Right atrium auricular region (tissue), 2 donors: ENCODE data around the gene TEAD2. TPM values are rescaled to one million over a fixed set of nuclear protein-coding genes. Genes with fewer than 3 reads are reported as not detected.

ENCODE experiments used
- DNase-seq: peaks from one replicate; pipeline ENCODE4 v3.0.0-alpha.2; 2019; ENCODE audit warnings: low spot score
- H3K27ac ChIP-seq, 2 donors: fragments of 200-600 bp; sonication (generic); 1 replicate in 1 of 2; 2 replicates in 1 of 2; pipeline ENCODE4 v1.5.1; 2016 to 2019
- H3K27me3 ChIP-seq, 2 donors: fragments of 200-600 bp; sonication (generic); one replicate each; pipeline versions ENCODE4 v1.5.1 to v1.6.0; 2017 to 2019
- H3K36me3 ChIP-seq: fragments of 200-600 bp; sonication (generic); one replicate; pipeline ENCODE4 v1.5.1; 2016
- H3K4me1 ChIP-seq, 2 donors: fragments of 200-600 bp; sonication (generic); one replicate each; pipeline versions ENCODE4 v1.5.1 to v1.6.0; 2017 to 2019
- H3K4me3 ChIP-seq, 2 donors: fragments of 200-600 bp; sonication (generic); 1 replicate in 1 of 2; 2 replicates in 1 of 2; pipeline ENCODE4 v1.5.1; 2017 to 2019; ENCODE audit warnings: mild to moderate bottlenecking in 1 of 2, moderate library complexity in 1 of 2
- H3K9me3 ChIP-seq, 2 donors: fragments of 200-600 bp; sonication (generic); one replicate each; pipeline ENCODE4 v1.5.1; 2019
- CTCF ChIP-seq, 2 donors: fragments of 200-600 bp; sonication (generic); IDR thresholded peaks; one replicate each; pipeline ENCODE4 v1.5.1; 2019; ENCODE audit warnings: antibody characterized with exemption in 2 of 2
- microRNA-seq, 2 donors: library from miRNA; unstranded; fragments of <30 nt; microRNA quantifications; one replicate each; pipeline ENCODE4, GENCODE V29; 2016 to 2017; ENCODE audit warnings: borderline number of aligned reads in 2 of 2, borderline replicate concordance in 1 of 2
- total RNA-seq, 2 donors: library from RNA; depleted of rRNA; stranded (reverse); fragments of >200 nt; gene quantifications; one replicate each; pipeline ENCODE4 v1.1.0, GENCODE V29; 2016

The TEAD2 gene
- total RNA-seq, 2 donors from 2014 or later = 39.8 to 45.3 TPM

- no peaks in the 10 kb centered on the region for H3K9me3 ChIP-seq
- no peaks in the 10 kb centered on the region for H3K4me1 ChIP-seq
- H3K36me3 ChIP-seq = peaks cover 6% of the 10 kb centered on the region
- H3K4me3 ChIP-seq = no peak overlapping the region
- no peak for TF ChIP-seq CTCF (IDR thresholded peaks at IDR 0.05)
- DNase-seq = no peak
- H3K27ac ChIP-seq = no peak overlapping the region
- H3K27me3 ChIP-seq = no peaks in the 10 kb centered on the region
These were observed 64.8 kb downstream of the TEAD2 start for GRCh38 chr19:49297403-49297802.

- Histone ChIP-seq H3K36me3 (peaks cover 6% of the 10 kb centered on the region), H3K4me3 (no peak overlapping the region), H3K27me3 (no peaks in the 10 kb centered on the region), H3K27ac (no peak overlapping the region), H3K9me3 (no peaks in the 10 kb centered on the region), H3K4me1 (no peaks in the 10 kb centered on the region)
- DNase-seq = no peak
- TF ChIP-seq CTCF (IDR thresholded peaks at IDR 0.05) = no peak
These were observed 66.9 kb downstream of the TEAD2 start for GRCh38 chr19:49295208-49295880.

GRCh38 chr19:49294401-49294800, 67.8 kb downstream of the TEAD2 start:
- Histone ChIP-seq H3K27me3 (no peaks in the 10 kb centered on the region), H3K4me1 (no peaks in the 10 kb centered on the region), H3K36me3 (peaks cover 6% of the 10 kb centered on the region), H3K9me3 (no peaks in the 10 kb centered on the region), H3K27ac (no peak overlapping the region), H3K4me3 (no peak overlapping the region)
- no peak for DNase-seq
- no peak for TF ChIP-seq CTCF (IDR thresholded peaks at IDR 0.05)

Small RNAs within 50 kb of the gene (microRNA-seq; reads per million reads assigned to microRNA genes)
- gene MIR4324 = 0 reads per million in 2 donors

Other genes starting within 250 kb of the TEAD2 start
- gene LIN7B, start 248.0 kb downstream of the TEAD2 start, total RNA-seq = 10 to 100 TPM; 31.5 to 35.0 TPM
- 1 to 10 TPM; 3.1 to 5.9 TPM for gene C19orf73, start 243.3 kb downstream of the TEAD2 start, total RNA-seq
- 1 to 10 TPM; 5.0 to 6.8 TPM for gene PPFIA3, start 242.9 kb downstream of the TEAD2 start, total RNA-seq
- gene HRC, start 207.0 kb downstream of the TEAD2 start, total RNA-seq = 1,000 to 10,000 TPM in 1 of 2 donors, 100 to 1,000 TPM in 1; 558 to 1,164 TPM
- gene TRPM4, start 204.6 kb downstream of the TEAD2 start, total RNA-seq = 10 to 100 TPM; 20.6 to 22.8 TPM
- under 1 TPM; 0.56 to 0.90 TPM for gene SLC6A16, start 37.2 kb downstream of the TEAD2 start, total RNA-seq
- 10 to 100 TPM in 1 of 2 donors, 1 to 10 TPM in 1; 2.6 to 12.1 TPM for gene CD37, start 27.0 kb downstream of the TEAD2 start, total RNA-seq
- not detected for gene DKKL1, start 1.5 kb upstream of the TEAD2 start, total RNA-seq
- not detected for gene KASH5, start 25.8 kb upstream of the TEAD2 start, total RNA-seq
- not detected for gene PTH2, start 61.0 kb upstream of the TEAD2 start, total RNA-seq
- not detected for gene GFY, start 63.0 kb upstream of the TEAD2 start, total RNA-seq
- gene SLC17A7, start 79.1 kb upstream of the TEAD2 start, total RNA-seq = under 1 TPM; 0.59 to 0.67 TPM
- gene PIH1D1, start 89.4 kb upstream of the TEAD2 start, total RNA-seq = 10 to 100 TPM; 55.8 to 61.5 TPM
- gene ALDH16A1, start 90.8 kb upstream of the TEAD2 start, total RNA-seq = 10 to 100 TPM in 1 of 2 donors, 1 to 10 TPM in 1; 9.5 to 18.5 TPM
- 1 to 10 TPM; 1.1 to 2.6 TPM for gene FLT3LG, start 111.8 kb upstream of the TEAD2 start, total RNA-seq
- gene RPL13A, start 125.2 kb upstream of the TEAD2 start, total RNA-seq = 1,000 to 10,000 TPM in 1 of 2 donors, 100 to 1,000 TPM in 1; 765 to 1,868 TPM
- gene RPS11, start 134.0 kb upstream of the TEAD2 start, total RNA-seq = 1,000 to 10,000 TPM; 1,048 to 2,648 TPM
- gene FCGRT, start 150.2 kb upstream of the TEAD2 start, total RNA-seq = 100 to 1,000 TPM in 1 of 2 donors, 10 to 100 TPM in 1; 98.2 to 123 TPM
- gene RCN3, start 165.6 kb upstream of the TEAD2 start, total RNA-seq = 10 to 100 TPM; 15.8 to 17.2 TPM
- gene NOSIP, start 218.1 kb upstream of the TEAD2 start, total RNA-seq = 10 to 100 TPM; 39.0 to 62.3 TPM
- 1 to 10 TPM in 1 of 2 donors, under 1 TPM in 1; 0.63 to 2.3 TPM for gene PRRG2, start 218.9 kb upstream of the TEAD2 start, total RNA-seq
- gene PRR12, start 228.8 kb upstream of the TEAD2 start, total RNA-seq = 10 to 100 TPM in 1 of 2 donors, 1 to 10 TPM in 1; 6.6 to 13.3 TPM